Loucy (cell line): ENCODE results near the gene MTARC1.

Source experiments
- CTCF ChIP-seq: fragments of 200-600 bp; sonication (generic); conservative IDR thresholded peaks from 2 replicates; pipeline ENCODE4 v1.5.1; 2014; ENCODE audit warnings: mild to moderate bottlenecking, antibody characterized with exemption, low read length
- EZH2phosphoT487 ChIP-seq: fragments of 200-600 bp; IDR thresholded peaks from 2 replicates; pipeline ENCODE4 v1.6.1; 2018; ENCODE audit warnings: antibody characterized with exemption, mild to moderate bottlenecking, moderate library complexity, borderline replicate concordance

- no peak for TF ChIP-seq CTCF
- TF ChIP-seq EZH2phosphoT487: no peak
Observed at GRCh38 chr1:220809187-220809550, 22.5 kb downstream of the MTARC1 start.
